ENCODE measurements around the gene ALAS1.

The ALAS1 gene

GRCh38 chr3:52221141-52221562, 23.2 kb downstream of the ALAS1 start:
- Histone ChIP-seq H3K14ac (ENCODE audit: low read length in 2 of 2) (no peak overlapping the region), H3K9ac (ENCODE audit: low read length) (no peak overlapping the region), H3K79me1 (replicated peaks; ENCODE audit: low read length, poor library complexity, severe bottlenecking) (no peaks in the 10 kb centered on the region), H3K4me1 (ENCODE audit: control insufficient read depth, insufficient read depth, low read depth, low read length) (peaks cover 9% of the 10 kb centered on the region), H2BK5ac (ENCODE audit: low read depth, low read length, poor library complexity, severe bottlenecking) (no peak overlapping the region), H3K23ac (ENCODE audit: low read length in 2 of 2) (no peak overlapping the region), H3K18ac (ENCODE audit: low read depth in 1 of 2, low read length in 2 of 2) (no peak overlapping the region), H4K8ac (ENCODE audit: low read length) (no peak overlapping the region), H3K27ac (ENCODE audit: low read length, poor library complexity, severe bottlenecking) (no peak overlapping the region), H3K27me3 (ENCODE audit: control insufficient read depth in 1 of 2, insufficient read depth in 1 of 2, low read length in 2 of 2) (peaks cover 0 to 7% of the 10 kb centered on the region in 2 experiments), H2AFZ (ENCODE audit: low read depth, low read length) (no peak overlapping the region), H3K4me3 (ENCODE audit: insufficient read depth in 1 of 2, low read depth in 1 of 2, low read length in 2 of 2) (no peak overlapping the region), H2BK12ac (ENCODE audit: low read length in 2 of 2) (no peak overlapping the region), H3K4ac (ENCODE audit: low read depth in 1 of 2, low read length in 2 of 2) (no peak overlapping the region), H2BK15ac (ENCODE audit: low read depth, poor library complexity, severe bottlenecking) (no peak overlapping the region), H3K4me2 (ENCODE audit: low read length, poor library complexity, severe bottlenecking) (no peak overlapping the region), H2BK120ac (ENCODE audit: low read depth, low read length) (no peak overlapping the region), H3K36me3 (ENCODE audit: control insufficient read depth in 1 of 2, insufficient read depth in 2 of 2, low read depth in 1 of 2, low read length in 2 of 2) (no peaks in the 10 kb centered on the region), H3K9me3 (ENCODE audit: control insufficient read depth, low read length) (no peaks in the 10 kb centered on the region), H4K91ac (ENCODE audit: low read length) (no peak overlapping the region), H2AK5ac (ENCODE audit: low read length, severe bottlenecking) (no peak overlapping the region)
- WGBS: 95% methylated on average over 27 of the region's 27 CpGs
- no peak for DNase-seq

- Histone ChIP-seq H3K4me2 (ENCODE audit: low read length, poor library complexity, severe bottlenecking) (no peak overlapping the region), H3K27ac (ENCODE audit: low read length, poor library complexity, severe bottlenecking) (no peak overlapping the region), H2BK12ac (ENCODE audit: low read length in 2 of 2) (no peak overlapping the region), H4K8ac (ENCODE audit: low read length) (no peak overlapping the region), H2BK5ac (ENCODE audit: low read depth, low read length, poor library complexity, severe bottlenecking) (no peak overlapping the region), H3K9me3 (ENCODE audit: control insufficient read depth, low read length) (no peaks in the 10 kb centered on the region), H3K14ac (ENCODE audit: low read length in 2 of 2) (no peak overlapping the region), H3K9ac (ENCODE audit: low read length) (no peak overlapping the region), H3K4ac (ENCODE audit: low read depth in 1 of 2, low read length in 2 of 2) (no peak overlapping the region), H2BK15ac (ENCODE audit: low read depth, poor library complexity, severe bottlenecking) (no peak overlapping the region), H3K36me3 (ENCODE audit: control insufficient read depth in 1 of 2, insufficient read depth in 2 of 2, low read depth in 1 of 2, low read length in 2 of 2) (no peaks in the 10 kb centered on the region), H2AFZ (ENCODE audit: low read depth, low read length) (no peak overlapping the region), H3K23ac (ENCODE audit: low read length in 2 of 2) (no peak overlapping the region), H3K4me3 (ENCODE audit: insufficient read depth in 1 of 2, low read depth in 1 of 2, low read length in 2 of 2) (no peak overlapping the region), H2BK120ac (ENCODE audit: low read depth, low read length) (no peak overlapping the region), H2AK5ac (ENCODE audit: low read length, severe bottlenecking) (no peak overlapping the region), H4K91ac (ENCODE audit: low read length) (no peak overlapping the region), H3K79me1 (replicated peaks; ENCODE audit: low read length, poor library complexity, severe bottlenecking) (no peaks in the 10 kb centered on the region), H3K27me3 (ENCODE audit: control insufficient read depth in 1 of 2, insufficient read depth in 1 of 2, low read length in 2 of 2) (peaks cover 0 to 7% of the 10 kb centered on the region in 2 experiments), H3K18ac (ENCODE audit: low read depth in 1 of 2, low read length in 2 of 2) (no peak overlapping the region), H3K4me1 (ENCODE audit: control insufficient read depth, insufficient read depth, low read depth, low read length) (peaks cover 8% of the 10 kb centered on the region)
- 94% methylated on average over 34 of the region's 34 CpGs for WGBS
- DNase-seq: no peak
These were observed 23.8 kb downstream of the ALAS1 start for GRCh38 chr3:52221563-52222318.

GRCh38 chr3:52222319-52223221, 24.6 kb downstream of the ALAS1 start:
- Histone ChIP-seq H3K23ac (ENCODE audit: low read length in 2 of 2) (peak overlapping the region in 1 of 2 experiments; percentile 14), H3K9ac (ENCODE audit: low read length) (no peak overlapping the region), H3K4me1 (ENCODE audit: control insufficient read depth, insufficient read depth, low read depth, low read length) (peaks cover 2% of the 10 kb centered on the region), H3K4me2 (ENCODE audit: low read length, poor library complexity, severe bottlenecking) (no peak overlapping the region), H4K91ac (ENCODE audit: low read length) (no peak overlapping the region), H3K18ac (ENCODE audit: low read depth in 1 of 2, low read length in 2 of 2) (no peak overlapping the region), H2AFZ (ENCODE audit: low read depth, low read length) (no peak overlapping the region), H2BK15ac (ENCODE audit: low read depth, poor library complexity, severe bottlenecking) (no peak overlapping the region), H3K27ac (ENCODE audit: low read length, poor library complexity, severe bottlenecking) (no peak overlapping the region), H3K4me3 (ENCODE audit: insufficient read depth in 1 of 2, low read depth in 1 of 2, low read length in 2 of 2) (no peak overlapping the region), H3K9me3 (ENCODE audit: control insufficient read depth, low read length) (no peaks in the 10 kb centered on the region), H3K36me3 (ENCODE audit: control insufficient read depth in 1 of 2, insufficient read depth in 2 of 2, low read depth in 1 of 2, low read length in 2 of 2) (peaks cover 2 to 7% of the 10 kb centered on the region in 2 experiments), H4K8ac (ENCODE audit: low read length) (no peak overlapping the region), H3K27me3 (ENCODE audit: control insufficient read depth in 1 of 2, insufficient read depth in 1 of 2, low read length in 2 of 2) (peaks cover 0 to 7% of the 10 kb centered on the region in 2 experiments), H2AK5ac (ENCODE audit: low read length, severe bottlenecking) (no peak overlapping the region), H3K79me1 (replicated peaks; ENCODE audit: low read length, poor library complexity, severe bottlenecking) (no peaks in the 10 kb centered on the region), H3K14ac (ENCODE audit: low read length in 2 of 2) (no peak overlapping the region), H2BK120ac (ENCODE audit: low read depth, low read length) (no peak overlapping the region), H2BK12ac (ENCODE audit: low read length in 2 of 2) (no peak overlapping the region), H3K4ac (ENCODE audit: low read depth in 1 of 2, low read length in 2 of 2) (no peak overlapping the region), H2BK5ac (ENCODE audit: low read depth, low read length, poor library complexity, severe bottlenecking) (no peak overlapping the region)
- WGBS: 90% methylated on average over 41 of the region's 41 CpGs
- no peak for DNase-seq
